DLD1 (cell line): ENCODE measurements around the gene ZNF81.
"Not testable (repeated sequence)": the region's sequence is repeated elsewhere in the genome, so short reads cannot be mapped to it uniquely, and the experiment has no call there.

Experiments
- in situ Hi-C: cut with HindIII; loops from 2 replicates; pipeline ENCODE4 v1.10.0; 2017; ENCODE audit warnings: low sequenced_read_pairs

Gene ZNF81

GRCh38 chrX:47836164-47837072 lies at the start of gene ZNF81:
Gene ZNF81 (plus strand): TSS chrX:47836902. CDS start chrX:47846268, 9,366 bp downstream.
- in situ Hi-C loops: no loop called here

GRCh38 chrX:47796433-47796906 lies 40.2 kb upstream of the ZNF81 start:
- in situ Hi-C loops: no loop called here

GRCh38 chrX:47797084-47797483 lies 39.6 kb upstream of the ZNF81 start:
- in situ Hi-C loops: no loop called here

DNA sequence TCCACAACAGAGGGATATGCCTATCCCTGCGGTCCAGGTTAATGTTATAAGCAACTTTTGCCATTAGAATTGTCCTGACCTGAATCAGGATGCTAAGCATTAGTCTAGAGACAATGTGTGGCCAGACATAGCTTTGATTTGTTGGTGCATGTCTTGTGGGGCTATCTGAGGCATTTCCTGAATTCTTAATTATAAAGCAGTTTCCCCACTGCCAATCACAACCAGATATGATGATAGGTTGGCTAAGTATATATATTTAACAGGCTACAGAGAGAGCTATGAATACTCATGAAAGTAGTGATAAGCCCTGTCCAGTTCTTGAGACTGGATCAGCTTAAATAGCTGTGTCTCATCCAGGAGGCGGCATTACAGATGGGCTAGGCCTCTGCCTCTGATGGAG lies 37.8 kb upstream of the ZNF81 start:
- in situ Hi-C loops: no loop called here

DNA sequence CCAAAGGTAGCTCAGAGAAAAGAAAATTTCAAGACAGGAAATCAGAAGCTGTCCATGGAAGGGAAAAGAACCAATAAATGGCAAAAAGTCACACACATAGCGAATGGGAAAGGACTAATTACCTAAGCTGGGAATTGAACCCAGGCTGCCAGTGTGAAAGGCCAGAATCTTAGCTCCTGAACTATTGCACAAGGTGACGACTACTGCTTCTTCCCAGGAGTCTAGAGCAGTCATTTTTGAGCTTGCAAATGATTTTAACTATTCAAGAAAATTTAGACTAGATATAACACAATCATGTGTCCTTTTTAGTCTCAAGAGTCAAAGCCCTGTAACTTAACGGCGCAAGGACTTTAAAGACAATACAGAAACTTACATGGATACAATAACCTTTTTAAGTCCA lies 34.1 kb upstream of the ZNF81 start:
- in situ Hi-C loops: no loop called here

GRCh38 chrX:47803103-47803502 lies 33.6 kb upstream of the ZNF81 start:
- in situ Hi-C loops: not testable (repeated sequence)

GRCh38 chrX:47804315-47804714 lies 32.4 kb upstream of the ZNF81 start:
- in situ Hi-C loops: no loop called here

- in situ Hi-C loops: not testable (repeated sequence)
Observed at GRCh38 chrX:47805844-47806243, 30.9 kb upstream of the ZNF81 start.

- in situ Hi-C loops: not testable (repeated sequence)
Observed at GRCh38 chrX:47806415-47807271, 30.1 kb upstream of the ZNF81 start.

- in situ Hi-C loops: not testable (repeated sequence)
Observed at GRCh38 chrX:47807272-47807538, 29.5 kb upstream of the ZNF81 start.

DNA sequence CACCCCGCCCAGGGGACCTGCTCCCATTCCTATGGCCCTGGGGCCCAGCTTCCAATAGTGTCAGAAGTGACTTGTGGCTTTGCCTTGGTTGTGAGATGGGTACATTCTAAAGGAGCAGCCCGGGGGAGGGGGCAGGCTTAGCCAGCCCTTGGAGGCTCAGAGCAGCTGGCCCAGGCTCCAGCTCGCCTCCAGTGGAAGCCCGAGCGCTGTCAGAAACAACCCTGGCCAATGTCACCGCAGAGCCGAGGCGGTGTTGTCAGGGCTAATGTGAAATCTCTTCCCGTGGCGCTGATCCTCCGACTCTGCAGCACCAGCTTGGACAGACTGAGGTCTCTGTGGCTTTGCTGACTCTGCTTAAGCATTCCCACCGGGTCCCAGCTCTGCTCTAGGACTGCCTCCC lies 29.2 kb upstream of the ZNF81 start:
- in situ Hi-C loops: no loop called here

DNA sequence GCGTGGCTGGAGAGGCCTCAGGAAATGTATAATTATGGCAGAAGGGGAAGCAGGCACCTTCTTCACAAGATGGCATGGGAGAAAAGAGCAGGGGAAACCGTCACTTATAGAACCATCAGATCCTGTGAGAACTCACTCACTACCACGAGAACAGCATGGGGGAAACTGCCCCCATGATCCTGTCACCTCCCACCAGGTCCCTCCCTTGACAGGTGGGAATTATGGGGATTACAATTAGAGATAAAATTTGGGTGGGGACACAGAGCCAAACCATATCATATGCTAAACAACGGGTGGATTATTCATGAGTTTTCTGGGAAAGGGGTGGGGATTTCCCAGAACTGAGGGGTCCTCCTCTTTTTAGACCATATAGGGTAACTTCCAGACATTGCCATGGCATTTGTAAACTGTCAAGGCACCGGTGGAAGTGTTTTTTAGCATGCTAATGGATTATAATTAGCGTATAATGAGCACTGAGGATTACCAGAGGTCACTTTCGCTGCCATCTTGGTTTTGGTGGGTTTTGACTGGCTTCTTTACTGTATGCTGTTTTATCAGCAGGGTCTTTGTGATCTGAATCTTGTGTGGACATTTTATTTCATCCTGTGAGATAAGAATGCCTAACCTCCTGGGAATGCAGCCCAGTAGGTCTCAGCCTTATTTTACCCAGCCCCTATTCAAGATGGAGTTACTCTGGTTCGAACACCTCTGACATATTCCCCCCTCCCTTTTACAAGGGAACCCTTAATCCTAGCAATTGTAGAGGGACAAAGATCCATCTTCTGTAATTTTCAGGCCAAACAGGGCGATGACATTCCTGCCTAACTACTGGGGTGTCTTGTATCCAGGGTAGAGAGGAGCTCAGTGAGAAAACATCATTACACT lies 27.6 kb upstream of the ZNF81 start:
- in situ Hi-C loops: no loop called here

DNA sequence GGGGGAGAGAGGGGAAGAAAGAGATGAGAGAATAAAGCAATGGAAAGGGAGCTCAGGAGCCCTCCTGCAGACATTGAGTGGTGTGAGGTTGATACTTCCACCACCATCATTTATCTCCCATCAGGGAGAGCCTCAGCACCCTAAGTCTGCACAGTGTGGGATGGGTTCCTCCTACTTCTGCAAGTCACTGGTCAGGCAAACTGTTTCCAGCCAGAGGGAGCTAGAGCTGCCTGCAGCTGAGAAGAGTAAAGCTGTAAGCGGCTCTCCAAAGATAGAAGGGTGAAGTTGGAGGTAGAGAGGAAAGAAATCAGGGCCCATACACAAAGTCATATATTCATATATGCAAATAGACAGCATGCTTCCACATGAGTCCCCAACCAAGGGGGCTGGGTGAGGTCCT lies 21.9 kb upstream of the ZNF81 start:
- in situ Hi-C loops: no loop called here

- in situ Hi-C loops: no loop called here
Observed at GRCh38 chrX:47815901-47816845, 20.5 kb upstream of the ZNF81 start.

- in situ Hi-C loops: no loop called here
Observed at GRCh38 chrX:47817421-47817820, 19.3 kb upstream of the ZNF81 start.

DNA sequence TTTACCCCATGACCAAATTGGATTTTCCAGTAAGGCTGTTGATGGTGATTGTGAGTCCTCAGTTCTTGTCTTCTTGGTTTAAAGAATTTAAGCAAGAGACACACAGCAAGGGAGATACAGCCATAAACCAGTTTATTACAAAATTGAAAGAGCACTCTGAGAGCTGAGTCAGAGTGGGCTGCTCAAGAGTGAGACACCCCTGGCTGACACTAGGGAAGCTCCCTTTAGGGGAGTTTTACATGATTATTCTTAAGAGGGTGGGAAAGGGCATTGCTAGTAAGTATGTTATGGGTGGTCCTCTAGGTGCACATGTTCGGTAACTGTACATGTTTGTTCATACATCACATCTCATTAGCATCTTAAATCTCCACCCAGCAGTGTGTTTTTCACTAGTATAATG lies 18.8 kb upstream of the ZNF81 start:
- in situ Hi-C loops: no loop called here

- in situ Hi-C loops: no loop called here
Observed at GRCh38 chrX:47828984-47829383, 7.7 kb upstream of the ZNF81 start.

GRCh38 chrX:47831788-47832187 lies 4.9 kb upstream of the ZNF81 start:
- in situ Hi-C loops: no loop called here

- in situ Hi-C loops: no loop called here
Observed at GRCh38 chrX:47838361-47838760, 1.7 kb downstream of the ZNF81 start.

DNA sequence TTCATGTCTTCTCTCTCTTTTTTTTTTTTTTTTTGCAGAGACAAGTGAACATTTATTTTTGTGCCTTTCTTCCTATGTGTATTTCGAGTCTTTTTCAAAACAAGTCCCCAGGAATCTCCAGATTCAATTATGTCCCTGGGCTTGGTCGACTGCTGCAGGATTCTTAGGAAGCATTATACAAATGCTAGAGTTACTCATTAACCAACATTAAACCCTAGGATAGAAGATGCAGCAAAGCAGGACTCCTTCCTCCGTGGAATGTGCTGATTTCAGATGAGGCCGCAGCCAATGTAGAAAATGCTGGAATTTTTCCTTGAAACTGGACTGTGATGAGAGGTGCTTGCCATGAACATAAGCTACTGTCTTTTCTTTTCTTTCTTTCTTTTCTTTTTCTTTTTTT lies 3.4 kb downstream of the ZNF81 start:
- in situ Hi-C loops: no loop called here
